ENCODE results near the gene ALDH3B1.

ALDH3B1 gene

DNA sequence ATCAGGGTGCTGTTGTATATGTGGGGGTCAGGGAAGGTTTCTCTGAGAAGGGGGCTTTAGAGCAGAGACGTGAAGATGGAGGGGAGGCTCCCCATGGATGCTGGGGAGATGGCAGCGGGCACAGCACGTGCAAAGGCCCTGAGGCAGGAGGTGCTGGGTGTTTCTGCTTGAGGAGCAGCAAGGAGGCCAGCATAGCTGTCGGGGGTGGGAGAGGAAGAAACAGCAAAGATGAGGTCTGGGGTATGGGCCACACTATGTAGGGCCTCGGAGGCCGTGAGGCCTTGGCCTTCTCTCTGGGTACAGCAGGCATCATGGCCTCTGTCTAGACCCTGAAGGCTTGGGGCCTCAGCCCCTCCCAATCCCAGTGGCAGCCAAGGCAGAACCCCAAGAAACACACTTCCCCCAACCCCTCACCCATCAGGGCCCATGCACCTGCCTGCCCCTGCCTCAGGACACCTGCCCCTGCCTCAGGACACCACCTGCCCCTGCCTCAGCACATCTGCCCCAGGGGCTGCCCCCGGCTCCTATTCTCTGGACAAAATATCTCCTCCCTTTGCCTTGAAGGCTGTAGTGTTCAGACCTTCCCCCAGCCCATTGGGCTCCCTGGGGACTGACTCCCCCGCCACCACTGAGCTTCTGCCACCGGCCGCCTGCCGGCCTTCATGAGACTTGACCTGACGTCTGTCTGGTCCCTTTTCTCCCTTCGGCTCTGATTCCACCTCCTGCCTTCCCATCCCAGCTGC lies 6.2 kb downstream of the ALDH3B1 start:
- no peak overlapping the region for H2AFZ ChIP-seq (ENCODE audit: low read depth, low read length)
- H3K4me2 ChIP-seq (ENCODE audit: low read length) = no peak overlapping the region
- no peaks in the 10 kb centered on the region for H3K27me3 ChIP-seq (ENCODE audit: low read depth, low read length)
- no peak overlapping the region for H3K9ac ChIP-seq (ENCODE audit: low read length)
- H3K9me3 ChIP-seq (ENCODE audit: insufficient read depth, low read length) = no peaks in the 10 kb centered on the region
- H3K27ac ChIP-seq (ENCODE audit: low read length) = no peak overlapping the region
- no peak overlapping the region for H3K4me3 ChIP-seq (ENCODE audit: low read length)
- no peaks in the 10 kb centered on the region for H3K36me3 ChIP-seq (replicated peaks; ENCODE audit: low read depth, low read length)
- H3K79me2 ChIP-seq (ENCODE audit: low read length) = no peaks in the 10 kb centered on the region
- H3K4me1 ChIP-seq (ENCODE audit: low read length) = peaks cover 15% of the 10 kb centered on the region
- no peaks in the 10 kb centered on the region for H4K20me1 ChIP-seq (ENCODE audit: insufficient read depth, low read length)
- TF ChIP-seq EZH2phosphoT487 (IDR thresholded peaks at IDR 0.05; ENCODE audit: low read depth) (no peak), CTCF (IDR thresholded peaks at IDR 0.05; ENCODE audit: low read depth, low read length) (no peak)

DNA sequence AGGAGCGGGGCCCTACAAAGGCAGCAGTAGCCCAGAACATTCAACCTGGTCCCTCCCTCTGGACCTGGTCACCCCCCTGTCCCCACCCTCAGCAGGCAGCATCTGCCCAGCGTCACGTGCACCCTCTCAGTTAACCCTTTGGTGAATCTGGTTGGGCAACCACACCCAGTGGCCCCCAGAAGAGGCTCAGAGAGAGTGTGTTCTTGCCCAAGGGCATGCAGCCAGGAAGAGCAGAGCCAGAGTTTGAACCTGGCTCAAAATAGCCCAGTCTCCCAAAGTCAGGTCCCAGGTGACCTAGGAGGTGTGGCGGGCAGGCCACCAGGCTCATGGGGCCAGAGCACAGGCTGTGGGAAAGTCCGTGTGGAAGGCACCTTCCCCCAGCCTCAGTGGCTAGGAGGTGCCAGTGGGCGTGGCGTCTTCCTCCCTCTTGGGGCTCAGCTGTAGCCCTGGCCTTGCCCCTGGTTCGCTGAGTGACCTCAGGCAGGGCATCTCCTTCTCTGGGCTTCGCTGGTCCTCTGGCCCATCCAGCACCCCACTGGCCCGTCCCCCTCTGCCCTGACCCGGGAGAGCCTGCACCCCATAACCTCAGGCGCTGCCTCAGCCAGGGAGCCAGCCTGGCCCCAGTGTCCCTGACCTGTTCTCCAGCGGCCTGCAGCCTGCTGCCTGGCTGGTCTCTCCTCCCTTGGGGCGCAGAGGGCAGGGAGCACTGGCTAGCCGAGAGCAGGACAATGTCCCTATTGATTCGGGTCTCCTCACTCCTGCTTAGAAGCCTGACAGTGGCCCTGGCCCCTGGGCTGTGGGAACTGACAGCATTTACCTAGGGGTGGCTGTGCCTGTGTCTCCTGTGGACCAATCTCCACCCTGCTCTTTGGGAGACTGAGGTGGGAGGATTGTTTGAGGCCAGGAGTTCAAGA lies 7.0 kb downstream of the ALDH3B1 start:
- Histone ChIP-seq H3K9me3 (ENCODE audit: insufficient read depth, low read length) (no peaks in the 10 kb centered on the region), H3K4me1 (ENCODE audit: low read length) (peaks cover 15% of the 10 kb centered on the region), H4K20me1 (ENCODE audit: insufficient read depth, low read length) (no peaks in the 10 kb centered on the region), H3K27me3 (ENCODE audit: low read depth, low read length) (no peaks in the 10 kb centered on the region), H3K9ac (ENCODE audit: low read length) (no peak overlapping the region), H3K79me2 (ENCODE audit: low read length) (no peaks in the 10 kb centered on the region), H3K4me3 (ENCODE audit: low read length) (no peak overlapping the region), H3K27ac (ENCODE audit: low read length) (no peak overlapping the region), H3K4me2 (ENCODE audit: low read length) (no peak overlapping the region), H2AFZ (ENCODE audit: low read depth, low read length) (no peak overlapping the region), H3K36me3 (replicated peaks; ENCODE audit: low read depth, low read length) (no peaks in the 10 kb centered on the region)
- no peak for TF ChIP-seq CTCF (IDR thresholded peaks at IDR 0.05; ENCODE audit: low read depth, low read length)
- no peak for TF ChIP-seq EZH2phosphoT487 (IDR thresholded peaks at IDR 0.05; ENCODE audit: low read depth)

GRCh38 chr11:68017980-68018729 lies 8.0 kb downstream of the ALDH3B1 start:
- no peak overlapping the region for H3K4me3 ChIP-seq (ENCODE audit: low read length)
- TF ChIP-seq EZH2phosphoT487 (IDR thresholded peaks at IDR 0.05; ENCODE audit: low read depth) (no peak), CTCF (IDR thresholded peaks at IDR 0.05; ENCODE audit: low read depth, low read length) (no peak)
- H4K20me1 ChIP-seq (ENCODE audit: insufficient read depth, low read length) = no peaks in the 10 kb centered on the region
- H3K4me2 ChIP-seq (ENCODE audit: low read length) = no peak overlapping the region
- H3K36me3 ChIP-seq (replicated peaks; ENCODE audit: low read depth, low read length) = no peaks in the 10 kb centered on the region
- no peaks in the 10 kb centered on the region for H3K9me3 ChIP-seq (ENCODE audit: insufficient read depth, low read length)
- peaks cover 15% of the 10 kb centered on the region for H3K4me1 ChIP-seq (ENCODE audit: low read length)
- no peaks in the 10 kb centered on the region for H3K79me2 ChIP-seq (ENCODE audit: low read length)
- no peak overlapping the region for H3K27ac ChIP-seq (ENCODE audit: low read length)
- no peaks in the 10 kb centered on the region for H3K27me3 ChIP-seq (ENCODE audit: low read depth, low read length)
- no peak overlapping the region for H3K9ac ChIP-seq (ENCODE audit: low read length)
- no peak overlapping the region for H2AFZ ChIP-seq (ENCODE audit: low read depth, low read length)
